HepG2 (cell line): ENCODE measurements around the gene KCNG4. TPM values are rescaled to one million over a fixed set of nuclear protein-coding genes. Genes with fewer than 3 reads are reported as not detected.

Experiments
- DNMT1 ChIP-seq: sonication (generic); formaldehyde crosslinking; IDR thresholded peaks from 2 replicates; pipeline ENCODE4 v1.5.1; 2020; ENCODE audit warnings: mild to moderate bottlenecking, missing genetic modification reagents
- FOXO1 ChIP-seq: sonication (generic); formaldehyde crosslinking; IDR thresholded peaks from 2 replicates; pipeline ENCODE4 v1.4.0; 2020; ENCODE audit warnings: missing genetic modification reagents
- HHEX ChIP-seq: IDR thresholded peaks from 2 replicates; pipeline ENCODE4 v1.6.1; 2016; ENCODE audit warnings: control low read depth
- NR2F1 ChIP-seq, 2 experiments: fragments of 450-650 bp in 1 of 2; formaldehyde crosslinking in 1 of 2; IDR thresholded peaks; 2 replicates each; pipeline versions ENCODE4 v1.5.0 to v1.6.1; 2016 to 2020; ENCODE audit warnings: mild to moderate bottlenecking in 1 of 2, missing compliant biosample characterization in 1 of 2, missing genetic modification reagents in 1 of 2, moderate library complexity in 1 of 2
- NR2F2 ChIP-seq: IDR thresholded peaks from 2 replicates; pipeline ENCODE4 v1.6.1; 2012; ENCODE audit warnings: low read depth, inconsistent platforms, borderline replicate concordance
- POLR2A ChIP-seq, 2 experiments: IDR thresholded peaks; 2 replicates each; pipeline ENCODE4 v1.6.1; 2011; ENCODE audit warnings: low read depth in 2 of 2, low read length in 2 of 2, mild to moderate bottlenecking in 1 of 2, moderate library complexity in 1 of 2; ENCODE audit not compliant: insufficient read depth in 1 of 2
- RXRB ChIP-seq: IDR thresholded peaks from 2 replicates; pipeline ENCODE4 v1.6.1; 2016; ENCODE audit warnings: borderline replicate concordance, missing genetic modification reagents, missing compliant biosample characterization
- SOX13 ChIP-seq, 3 experiments: fragments of 450-650 bp in 1 of 3; sonication (generic) in 1 of 3; formaldehyde crosslinking in 1 of 3; IDR thresholded peaks in 2 of 3; conservative IDR thresholded peaks in 1 of 3; 2 replicates each; pipeline versions ENCODE4 v1.5.0 to v1.6.1; 2016 to 2020; ENCODE audit warnings: antibody characterized with exemption in 1 of 3, mild to moderate bottlenecking in 1 of 3, missing compliant biosample characterization in 1 of 3, missing genetic modification reagents in 1 of 3, moderate library complexity in 1 of 3
- ZFP36 ChIP-seq: fragments of 150-350 bp; IDR thresholded peaks from 2 replicates; pipeline ENCODE4 v1.6.1; 2018; ENCODE audit warnings: borderline replicate concordance, low read length, low read depth; ENCODE audit not compliant: partially characterized antibody
- ZNF317 ChIP-seq: sonication (generic); formaldehyde crosslinking; IDR thresholded peaks from 2 replicates; pipeline ENCODE4 v1.5.0; 2020; ENCODE audit warnings: mild to moderate bottlenecking, missing genetic modification reagents
- ZNF33A ChIP-seq: sonication (generic); formaldehyde crosslinking; IDR thresholded peaks from 2 replicates; pipeline ENCODE4 v1.5.1; 2020; ENCODE audit warnings: missing genetic modification reagents, mild to moderate bottlenecking, moderate library complexity, borderline replicate concordance
- ZNF460 ChIP-seq: sonication (generic); formaldehyde crosslinking; IDR thresholded peaks from 2 replicates; pipeline ENCODE4 v1.5.1; 2020; ENCODE audit warnings: missing genetic modification reagents, mild to moderate bottlenecking, borderline replicate concordance
- ZNF549 ChIP-seq: sonication (generic); formaldehyde crosslinking; IDR thresholded peaks from 2 replicates; pipeline ENCODE4 v1.5.0; 2020; ENCODE audit warnings: missing genetic modification reagents
- ZNF619 ChIP-seq: sonication (generic); formaldehyde crosslinking; IDR thresholded peaks from 2 replicates; pipeline ENCODE4 v1.4.0; 2020; ENCODE audit warnings: mild to moderate bottlenecking, missing genetic modification reagents
- ZNF670 ChIP-seq: sonication (generic); formaldehyde crosslinking; IDR thresholded peaks from 2 replicates; pipeline ENCODE4 v1.8.0; 2022; ENCODE audit warnings: mild to moderate bottlenecking, missing genetic modification reagents, borderline replicate concordance
- polyA plus RNA-seq, 8 experiments: library from polyadenylated mRNA; depleted of rRNA in 3 of 8; stranded (reverse) in 7 of 8; unstranded in 1 of 8; fragments of >200 nt; fragmentation: Illumina TruSeq in 4 of 8; extraction: Trizol in 4 of 8; gene quantifications; 2 replicates each; pipeline versions ENCODE4 v1.2.1 to v1.2.3, GENCODE V29; 2011 to 2016; ENCODE audit warnings: low read depth in 4 of 8, missing spikeins in 1 of 8, mixed read lengths in 1 of 8; ENCODE audit not compliant: insufficient read depth in 1 of 8
- total RNA-seq, 5 experiments: library from RNA; depleted of rRNA; stranded (reverse); fragments of >200 nt; fragmentation: Illumina TruSeq; extraction: Trizol; gene quantifications; 2 replicates each; pipeline ENCODE4 v1.2.3, GENCODE V29; 2016; ENCODE audit warnings: low read depth in 1 of 5
- TF ChIP-seq, protein P1 (sequence below): sonication (generic); formaldehyde crosslinking; IDR thresholded peaks from 2 replicates; pipeline ENCODE4 v1.4.0; 2020; ENCODE audit warnings: missing genetic modification reagents
- TF ChIP-seq, protein P2 (sequence below): sonication (generic); formaldehyde crosslinking; IDR thresholded peaks from 2 replicates; pipeline ENCODE4 v1.5.1; 2020; ENCODE audit warnings: mild to moderate bottlenecking, missing genetic modification reagents, moderate library complexity
- TF ChIP-seq, protein P3 (sequence below): sonication (generic); formaldehyde crosslinking; IDR thresholded peaks from 2 replicates; pipeline ENCODE4 v1.5.0; 2020; ENCODE audit warnings: missing genetic modification reagents
- TF ChIP-seq, protein P4 (sequence below): sonication (generic); formaldehyde crosslinking; IDR thresholded peaks from 2 replicates; pipeline ENCODE4 v1.4.0; 2020; ENCODE audit warnings: missing genetic modification reagents
- TF ChIP-seq, protein P5 (sequence below): sonication (generic); formaldehyde crosslinking; conservative IDR thresholded peaks from 2 replicates; pipeline ENCODE4 v1.4.0; 2020; ENCODE audit warnings: missing genetic modification reagents

Gene KCNG4
- total and polyA plus RNA-seq, 2 of the 13 experiments (the other 11 are each of a cell fraction or from before 2014, with no cell fraction given) = not detected

GRCh38 chr16:84284154-84284722 is 44.4 kb upstream of the KCNG4 start (continued):
- TF ChIP-seq NR2F1 (CRISPR knock-in tag; IDR thresholded peaks at IDR 0.05) = peak; percentile 52 to 79; a peak in 3 of 4 replicates
- TF ChIP-seq, protein P1, sequence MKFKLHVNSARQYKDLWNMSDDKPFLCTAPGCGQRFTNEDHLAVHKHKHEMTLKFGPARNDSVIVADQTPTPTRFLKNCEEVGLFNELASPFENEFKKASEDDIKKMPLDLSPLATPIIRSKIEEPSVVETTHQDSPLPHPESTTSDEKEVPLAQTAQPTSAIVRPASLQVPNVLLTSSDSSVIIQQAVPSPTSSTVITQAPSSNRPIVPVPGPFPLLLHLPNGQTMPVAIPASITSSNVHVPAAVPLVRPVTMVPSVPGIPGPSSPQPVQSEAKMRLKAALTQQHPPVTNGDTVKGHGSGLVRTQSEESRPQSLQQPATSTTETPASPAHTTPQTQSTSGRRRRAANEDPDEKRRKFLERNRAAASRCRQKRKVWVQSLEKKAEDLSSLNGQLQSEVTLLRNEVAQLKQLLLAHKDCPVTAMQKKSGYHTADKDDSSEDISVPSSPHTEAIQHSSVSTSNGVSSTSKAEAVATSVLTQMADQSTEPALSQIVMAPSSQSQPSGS = no peak
- no peak for TF ChIP-seq ZNF670 (CRISPR knock-in tag)
- peak; percentile 72 for TF ChIP-seq RXRB (CRISPR knock-in tag)
- TF ChIP-seq, protein P2, sequence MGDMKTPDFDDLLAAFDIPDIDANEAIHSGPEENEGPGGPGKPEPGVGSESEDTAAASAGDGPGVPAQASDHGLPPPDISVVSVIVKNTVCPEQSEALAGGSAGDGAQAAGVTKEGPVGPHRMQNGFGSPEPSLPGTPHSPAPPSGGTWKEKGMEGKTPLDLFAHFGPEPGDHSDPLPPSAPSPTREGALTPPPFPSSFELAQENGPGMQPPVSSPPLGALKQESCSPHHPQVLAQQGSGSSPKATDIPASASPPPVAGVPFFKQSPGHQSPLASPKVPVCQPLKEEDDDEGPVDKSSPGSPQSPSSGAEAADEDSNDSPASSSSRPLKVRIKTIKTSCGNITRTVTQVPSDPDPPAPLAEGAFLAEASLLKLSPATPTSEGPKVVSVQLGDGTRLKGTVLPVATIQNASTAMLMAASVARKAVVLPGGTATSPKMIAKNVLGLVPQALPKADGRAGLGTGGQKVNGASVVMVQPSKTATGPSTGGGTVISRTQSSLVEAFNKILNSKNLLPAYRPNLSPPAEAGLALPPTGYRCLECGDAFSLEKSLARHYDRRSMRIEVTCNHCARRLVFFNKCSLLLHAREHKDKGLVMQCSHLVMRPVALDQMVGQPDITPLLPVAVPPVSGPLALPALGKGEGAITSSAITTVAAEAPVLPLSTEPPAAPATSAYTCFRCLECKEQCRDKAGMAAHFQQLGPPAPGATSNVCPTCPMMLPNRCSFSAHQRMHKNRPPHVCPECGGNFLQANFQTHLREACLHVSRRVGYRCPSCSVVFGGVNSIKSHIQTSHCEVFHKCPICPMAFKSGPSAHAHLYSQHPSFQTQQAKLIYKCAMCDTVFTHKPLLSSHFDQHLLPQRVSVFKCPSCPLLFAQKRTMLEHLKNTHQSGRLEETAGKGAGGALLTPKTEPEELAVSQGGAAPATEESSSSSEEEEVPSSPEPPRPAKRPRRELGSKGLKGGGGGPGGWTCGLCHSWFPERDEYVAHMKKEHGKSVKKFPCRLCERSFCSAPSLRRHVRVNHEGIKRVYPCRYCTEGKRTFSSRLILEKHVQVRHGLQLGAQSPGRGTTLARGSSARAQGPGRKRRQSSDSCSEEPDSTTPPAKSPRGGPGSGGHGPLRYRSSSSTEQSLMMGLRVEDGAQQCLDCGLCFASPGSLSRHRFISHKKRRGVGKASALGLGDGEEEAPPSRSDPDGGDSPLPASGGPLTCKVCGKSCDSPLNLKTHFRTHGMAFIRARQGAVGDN (CRISPR knock-in tag) = 0 out of 2 replicates have a peak, but pooled peaks have one; percentile 16
- TF ChIP-seq ZFP36 = no peak
- no peak for TF ChIP-seq ZNF317 (CRISPR knock-in tag)
- TF ChIP-seq, protein P3, sequence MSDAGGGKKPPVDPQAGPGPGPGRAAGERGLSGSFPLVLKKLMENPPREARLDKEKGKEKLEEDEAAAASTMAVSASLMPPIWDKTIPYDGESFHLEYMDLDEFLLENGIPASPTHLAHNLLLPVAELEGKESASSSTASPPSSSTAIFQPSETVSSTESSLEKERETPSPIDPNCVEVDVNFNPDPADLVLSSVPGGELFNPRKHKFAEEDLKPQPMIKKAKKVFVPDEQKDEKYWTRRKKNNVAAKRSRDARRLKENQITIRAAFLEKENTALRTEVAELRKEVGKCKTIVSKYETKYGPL (CRISPR knock-in tag) = no peak
- 0 out of 2 replicates have a peak, but pooled peaks have one; percentile 8 for TF ChIP-seq HHEX
- TF ChIP-seq FOXO1 (CRISPR knock-in tag) = no peak
- peak; percentile 64; the same call in 1 of the 2 replicates for TF ChIP-seq NR2F2
- TF ChIP-seq DNMT1 = no peak
- TF ChIP-seq SOX13 (IDR thresholded peaks at IDR 0.05) = no peak
- TF ChIP-seq SOX13 (CRISPR knock-in tag; conservative IDR thresholded peaks at IDR 0.05 in 1 of 2, IDR thresholded peaks at IDR 0.05 in 1 of 2) = 0 out of 4 replicates have a peak, but pooled peaks of 1 of the 2 experiments have one; percentile 39
- TF ChIP-seq ZNF549 = 0 out of 2 replicates have a peak, but pooled peaks have one; percentile 61
- TF ChIP-seq ZNF33A = no peak
- TF ChIP-seq, protein P4, sequence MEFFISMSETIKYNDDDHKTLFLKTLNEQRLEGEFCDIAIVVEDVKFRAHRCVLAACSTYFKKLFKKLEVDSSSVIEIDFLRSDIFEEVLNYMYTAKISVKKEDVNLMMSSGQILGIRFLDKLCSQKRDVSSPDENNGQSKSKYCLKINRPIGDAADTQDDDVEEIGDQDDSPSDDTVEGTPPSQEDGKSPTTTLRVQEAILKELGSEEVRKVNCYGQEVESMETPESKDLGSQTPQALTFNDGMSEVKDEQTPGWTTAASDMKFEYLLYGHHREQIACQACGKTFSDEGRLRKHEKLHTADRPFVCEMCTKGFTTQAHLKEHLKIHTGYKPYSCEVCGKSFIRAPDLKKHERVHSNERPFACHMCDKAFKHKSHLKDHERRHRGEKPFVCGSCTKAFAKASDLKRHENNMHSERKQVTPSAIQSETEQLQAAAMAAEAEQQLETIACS (CRISPR knock-in tag) = no peak
- TF ChIP-seq ZNF619 (CRISPR knock-in tag) = no peak
- TF ChIP-seq, protein P5, sequence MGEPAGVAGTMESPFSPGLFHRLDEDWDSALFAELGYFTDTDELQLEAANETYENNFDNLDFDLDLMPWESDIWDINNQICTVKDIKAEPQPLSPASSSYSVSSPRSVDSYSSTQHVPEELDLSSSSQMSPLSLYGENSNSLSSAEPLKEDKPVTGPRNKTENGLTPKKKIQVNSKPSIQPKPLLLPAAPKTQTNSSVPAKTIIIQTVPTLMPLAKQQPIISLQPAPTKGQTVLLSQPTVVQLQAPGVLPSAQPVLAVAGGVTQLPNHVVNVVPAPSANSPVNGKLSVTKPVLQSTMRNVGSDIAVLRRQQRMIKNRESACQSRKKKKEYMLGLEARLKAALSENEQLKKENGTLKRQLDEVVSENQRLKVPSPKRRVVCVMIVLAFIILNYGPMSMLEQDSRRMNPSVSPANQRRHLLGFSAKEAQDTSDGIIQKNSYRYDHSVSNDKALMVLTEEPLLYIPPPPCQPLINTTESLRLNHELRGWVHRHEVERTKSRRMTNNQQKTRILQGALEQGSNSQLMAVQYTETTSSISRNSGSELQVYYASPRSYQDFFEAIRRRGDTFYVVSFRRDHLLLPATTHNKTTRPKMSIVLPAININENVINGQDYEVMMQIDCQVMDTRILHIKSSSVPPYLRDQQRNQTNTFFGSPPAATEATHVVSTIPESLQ = no peak
- no peak for TF ChIP-seq ZNF460
- no peak for TF ChIP-seq POLR2A (IDR thresholded peaks at IDR 0.05; ENCODE audit: insufficient read depth in 1 of 2, low read depth in 2 of 2, low read length in 2 of 2)
